Measurements from ENCODE around the gene PDZD2.

Gene PDZD2

GRCh38 chr5:31833710-31834109, 194.8 kb downstream of the PDZD2 start:
- no peak for DNase-seq

GRCh38 chr5:31844622-31845345, 205.9 kb downstream of the PDZD2 start:
- DNase-seq = no peak

GRCh38 chr5:31845361-31845760, 206.4 kb downstream of the PDZD2 start:
- no peak for DNase-seq

- no peak for DNase-seq
These were observed 208.0 kb downstream of the PDZD2 start for GRCh38 chr5:31846934-31847333.

- no peak for DNase-seq
These were observed 208.4 kb downstream of the PDZD2 start for GRCh38 chr5:31847354-31847753.

- no peak for DNase-seq
These were observed 212.2 kb downstream of the PDZD2 start for GRCh38 chr5:31850981-31851689.

- DNase-seq = no peak
These were observed 214.6 kb downstream of the PDZD2 start for GRCh38 chr5:31853398-31854135.

GRCh38 chr5:31854181-31855133, 215.5 kb downstream of the PDZD2 start:
- DNase-seq = peak; percentile 71

- DNase-seq = peak; percentile 50
These were observed 216.5 kb downstream of the PDZD2 start for GRCh38 chr5:31855134-31856040.

GRCh38 chr5:31859096-31859495, 220.2 kb downstream of the PDZD2 start:
- DNase-seq = no peak

GRCh38 chr5:31860278-31860677, 221.3 kb downstream of the PDZD2 start:
- DNase-seq = no peak

GRCh38 chr5:31860726-31861433, 221.9 kb downstream of the PDZD2 start:
- DNase-seq = no peak

GRCh38 chr5:31861601-31862000, 222.7 kb downstream of the PDZD2 start:
- DNase-seq = no peak

GRCh38 chr5:31863991-31864411, 225.1 kb downstream of the PDZD2 start:
- DNase-seq = no peak

- DNase-seq = no peak
These were observed 227.2 kb downstream of the PDZD2 start for GRCh38 chr5:31866166-31866565.

GRCh38 chr5:31867219-31867618, 228.3 kb downstream of the PDZD2 start:
- DNase-seq = no peak

- DNase-seq = peak; percentile 41
These were observed 241.5 kb downstream of the PDZD2 start for GRCh38 chr5:31880449-31880848.

- no peak for DNase-seq
These were observed 246.0 kb downstream of the PDZD2 start for GRCh38 chr5:31884896-31885295.

- no peak for DNase-seq
These were observed 247.3 kb downstream of the PDZD2 start for GRCh38 chr5:31886206-31886605.

GRCh38 chr5:31887556-31887955, 248.6 kb downstream of the PDZD2 start:
- DNase-seq = no peak

- no peak for DNase-seq
These were observed 249.6 kb downstream of the PDZD2 start for GRCh38 chr5:31888564-31888963.
